GM18868 (cell line): ENCODE measurements around the gene IMP3.

ENCODE experiments used
- ATAC-seq: cut with Tn5 transposase; IDR thresholded peaks from one replicate; pipeline ENCODE4 v1.9.1; 2021; ENCODE audit warnings: mild to moderate bottlenecking, moderate library complexity; ENCODE audit not compliant: unreplicated experiment

IMP3 gene

DNA sequence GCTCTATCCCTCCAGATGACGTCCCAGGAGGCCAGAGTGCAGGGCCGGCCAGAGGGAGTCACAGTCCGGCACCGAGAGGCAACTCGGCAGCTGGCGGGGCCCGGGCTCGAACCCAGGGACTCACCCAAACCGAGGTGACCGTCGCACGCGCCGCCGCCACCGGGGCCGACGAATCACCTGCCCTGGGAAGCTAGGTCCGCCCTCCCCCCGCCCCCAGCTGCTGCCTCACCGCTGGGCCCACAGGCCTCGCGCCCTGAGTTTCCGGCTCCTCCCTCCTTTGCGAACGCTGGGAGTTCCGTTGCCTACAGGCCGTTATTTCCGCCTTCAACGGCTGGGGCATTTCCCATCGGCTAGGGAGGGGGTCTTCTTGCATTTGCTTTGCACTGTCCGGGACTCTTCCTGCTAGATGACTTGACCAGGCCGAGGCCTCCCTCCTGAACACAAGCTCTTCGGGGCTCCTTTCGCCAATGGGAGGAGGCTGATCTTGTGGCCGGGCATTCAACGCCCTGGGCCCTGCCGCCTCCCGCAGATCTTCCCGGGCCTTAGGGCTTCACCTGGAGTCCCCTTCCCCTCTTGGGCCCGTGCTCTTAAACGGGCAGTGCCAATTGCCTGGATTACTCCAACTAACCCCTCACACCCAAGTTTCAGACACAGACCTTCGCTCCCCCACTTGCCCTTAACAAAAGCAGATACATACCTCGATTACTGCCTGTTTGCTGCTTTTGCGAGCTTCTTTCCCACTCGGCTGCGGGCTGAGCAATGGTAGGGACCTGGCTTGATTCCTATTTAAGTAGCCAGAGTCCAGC, 14.3 kb downstream of the IMP3 start, which contains the start of gene SNUPN:
Gene SNUPN (minus strand): TSS at position 184 of the 806 bp plus-strand sequence. CDS start 4,674 bp downstream, outside the sequence.
- ATAC-seq = peak; percentile 85

DNA sequence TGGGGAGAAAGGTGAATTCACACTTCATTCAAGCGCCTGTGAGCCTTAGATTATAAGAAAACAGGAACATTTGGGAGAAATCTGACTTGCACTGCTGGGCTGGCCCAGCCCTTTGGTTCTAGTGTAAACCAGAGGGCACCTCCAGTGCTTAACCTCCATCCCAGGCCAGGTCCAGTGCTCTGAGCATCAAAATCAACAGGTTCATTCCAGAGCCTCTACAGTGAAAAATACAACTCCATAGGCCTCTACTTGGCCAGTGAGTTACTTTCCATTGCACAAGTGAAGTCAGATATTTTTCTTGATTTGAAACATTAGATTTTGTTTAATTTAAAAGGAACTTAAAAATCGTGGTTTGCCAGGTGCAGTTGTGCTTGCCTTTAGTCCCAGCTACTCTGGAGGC, 17.5 kb downstream of the IMP3 start:
- ATAC-seq = no peak

DNA sequence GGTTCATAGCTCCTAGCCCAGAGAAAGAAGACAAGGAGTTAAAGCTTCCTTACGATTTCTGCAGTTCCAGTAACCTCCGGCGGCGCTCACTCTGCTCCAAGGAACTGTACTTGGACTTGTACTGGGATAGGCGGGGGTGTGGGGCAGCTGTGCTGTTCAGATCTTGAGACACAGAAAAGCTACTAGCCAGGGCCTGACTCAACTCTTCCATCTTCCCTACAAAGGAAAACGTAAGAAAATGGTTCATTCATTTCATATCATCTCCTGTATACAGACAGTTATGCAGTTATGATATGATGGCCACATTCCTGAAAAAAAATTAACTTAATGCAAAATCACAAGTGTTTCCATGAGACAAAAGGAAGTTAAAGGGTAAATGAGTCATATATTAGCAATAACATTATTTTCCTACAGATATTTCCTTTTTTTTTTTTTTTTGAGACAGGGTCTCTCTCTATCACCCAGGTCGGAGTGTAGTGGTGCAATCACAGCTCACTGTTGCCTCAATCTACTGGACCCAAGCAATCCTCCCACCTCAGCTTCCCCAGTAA, 19.1 kb downstream of the IMP3 start:
- no peak for ATAC-seq

DNA sequence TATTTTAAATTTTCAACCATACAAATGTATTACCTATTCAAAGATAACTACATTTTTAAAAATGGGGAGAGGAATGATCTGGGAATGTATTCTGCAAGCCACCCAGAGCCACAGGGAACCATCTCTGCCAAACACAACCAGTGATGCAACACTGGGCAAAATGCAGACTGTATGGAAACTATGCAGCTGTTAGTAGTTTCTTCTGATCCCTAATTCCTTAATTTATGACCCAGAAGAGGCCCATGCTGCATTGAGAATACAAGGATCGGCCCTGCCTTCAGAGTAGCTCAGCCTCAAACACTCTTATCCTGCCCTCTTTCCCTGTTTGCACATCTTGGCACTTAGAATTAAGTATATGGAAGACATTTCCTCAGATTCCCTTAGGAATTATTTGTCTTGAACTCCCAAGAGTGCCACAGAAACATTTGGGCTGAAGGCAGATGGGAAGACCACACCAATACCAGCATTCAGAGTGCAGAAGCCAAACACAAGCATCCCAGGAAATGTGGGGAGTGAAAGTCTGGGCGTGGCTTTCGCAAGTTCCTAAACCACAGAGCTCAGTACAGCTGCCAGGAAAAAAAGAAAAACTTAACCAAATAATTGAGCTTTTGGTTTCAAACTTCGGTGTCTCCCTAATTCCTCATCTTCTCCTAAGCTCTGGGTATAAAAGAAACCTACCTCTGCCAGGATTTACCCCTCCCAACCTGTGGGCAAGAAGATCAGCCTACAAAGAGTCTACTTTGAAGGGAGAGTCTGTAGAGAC, 19.8 kb downstream of the IMP3 start:
- no peak for ATAC-seq

DNA sequence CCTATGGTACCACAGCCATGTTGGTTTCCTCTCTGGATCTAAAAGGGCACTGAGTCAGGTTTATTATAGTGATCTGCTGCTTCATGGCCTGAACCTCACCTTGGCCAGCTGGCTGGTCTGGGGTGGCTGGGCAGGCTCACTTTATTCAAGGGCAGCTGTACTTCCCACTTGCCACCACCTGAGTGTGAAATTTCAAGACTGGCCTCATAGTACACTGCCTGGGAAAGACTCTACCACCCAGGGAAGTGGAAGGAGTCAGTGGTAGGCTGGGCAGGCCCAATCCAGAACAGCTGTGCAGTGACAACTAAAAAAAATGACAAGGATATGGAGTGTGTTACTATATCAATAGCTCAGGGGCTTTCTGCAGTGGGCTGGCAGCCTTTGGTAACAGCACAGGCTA, 23.3 kb downstream of the IMP3 start:
- no peak for ATAC-seq

DNA sequence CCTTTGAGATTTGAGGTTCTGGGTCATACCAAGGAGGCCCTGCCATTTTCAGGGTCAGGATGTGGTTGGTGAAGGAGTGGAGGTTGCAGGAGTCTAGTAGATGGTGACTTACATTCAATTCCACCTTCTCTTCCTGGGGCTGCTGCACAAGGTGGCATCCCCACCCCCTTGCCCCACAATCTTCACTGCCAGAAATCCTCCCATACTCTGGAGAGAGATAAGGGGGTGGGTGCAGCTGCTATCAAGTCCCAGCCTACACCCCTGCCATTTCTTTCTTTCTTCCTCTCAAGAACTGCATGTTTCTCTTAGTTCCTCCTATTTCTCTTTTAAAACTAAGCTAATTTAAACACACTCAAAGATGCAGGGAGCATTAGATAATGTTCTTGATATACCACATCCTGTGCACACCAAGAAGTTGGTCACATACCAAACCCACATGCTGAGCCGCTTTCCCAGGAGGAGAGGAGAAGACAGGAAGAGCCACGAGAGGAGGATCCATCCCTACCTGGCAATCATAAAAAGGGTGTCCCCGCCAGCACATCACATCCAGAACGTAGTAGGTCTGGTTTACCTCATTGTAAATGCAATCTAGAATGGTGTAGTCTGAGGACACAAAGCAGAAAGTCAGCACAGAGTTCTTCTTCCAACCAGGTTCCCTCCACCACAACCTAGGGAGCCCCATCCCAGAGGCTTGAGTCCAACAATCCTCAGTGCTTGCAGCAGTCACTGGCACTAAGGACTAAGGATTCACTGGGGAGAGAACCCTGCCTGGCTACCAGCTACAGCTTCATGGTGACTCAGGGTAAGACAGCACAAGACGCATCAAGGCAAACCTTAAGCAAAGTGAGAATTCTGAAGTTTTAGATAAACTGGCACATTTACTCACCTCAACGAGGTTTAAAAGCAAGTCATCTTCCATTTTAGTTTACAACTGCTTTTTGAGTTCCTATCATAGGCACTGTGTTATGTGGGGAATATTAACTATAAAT, 33.0 kb downstream of the IMP3 start:
- ATAC-seq = no peak

DNA sequence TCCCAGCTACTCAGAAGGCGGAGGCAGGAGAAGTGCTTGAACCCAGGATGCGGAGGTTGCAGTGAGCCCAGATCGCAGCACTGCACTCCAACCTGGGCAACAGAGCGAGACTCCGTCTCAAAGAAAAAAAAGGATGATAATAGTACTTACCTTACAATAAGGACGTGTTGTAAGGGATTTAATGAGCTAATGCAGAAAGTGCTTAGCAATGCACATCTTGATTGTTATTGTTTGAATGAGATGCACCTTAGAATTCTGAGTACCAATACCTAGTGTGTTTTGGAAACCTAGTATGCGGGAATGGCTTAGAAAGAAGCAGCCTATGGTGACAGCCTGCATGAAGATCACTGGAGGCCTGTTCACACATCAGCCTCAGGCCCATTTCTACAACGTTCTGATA, 34.0 kb downstream of the IMP3 start:
- ATAC-seq = no peak

DNA sequence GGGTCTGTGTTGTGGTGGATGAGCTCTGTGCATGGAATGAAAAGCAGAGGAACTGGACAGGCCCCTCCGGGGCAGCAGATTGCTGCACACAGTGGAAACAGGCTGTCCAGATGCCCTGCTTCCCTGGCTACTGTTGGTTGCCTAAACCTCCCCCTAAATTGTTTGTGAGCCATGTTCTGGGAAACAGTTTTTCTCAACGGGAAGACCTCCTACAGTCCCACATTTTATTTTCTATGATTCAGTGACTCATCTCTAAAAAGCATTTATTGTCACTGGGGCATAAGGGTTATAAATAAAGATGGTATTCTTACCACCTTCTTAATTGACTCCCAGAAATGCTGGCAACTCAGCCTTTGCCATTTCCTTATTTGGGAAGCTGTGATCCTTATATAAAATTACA, 40.6 kb downstream of the IMP3 start:
- no peak for ATAC-seq

DNA sequence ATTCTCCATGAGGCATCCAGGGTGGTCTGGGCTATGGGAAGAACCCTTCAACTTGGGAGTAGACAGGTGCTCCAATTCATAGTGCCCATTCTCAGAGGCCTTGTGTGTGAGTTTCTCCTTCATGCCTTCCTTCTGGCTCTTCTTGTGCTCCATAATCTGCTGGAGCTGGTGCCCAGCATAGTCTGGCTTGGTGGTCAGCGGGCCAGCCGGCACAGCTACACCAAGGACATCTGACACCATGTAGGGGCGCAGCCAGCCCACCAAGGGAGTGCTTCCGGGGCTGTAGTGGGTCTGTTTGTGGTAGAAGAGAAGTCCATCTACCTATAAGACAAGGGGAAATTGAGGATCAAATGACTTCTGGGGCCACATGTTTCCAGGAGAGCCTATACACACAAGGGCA, 41.7 kb downstream of the IMP3 start:
- ATAC-seq = no peak

DNA sequence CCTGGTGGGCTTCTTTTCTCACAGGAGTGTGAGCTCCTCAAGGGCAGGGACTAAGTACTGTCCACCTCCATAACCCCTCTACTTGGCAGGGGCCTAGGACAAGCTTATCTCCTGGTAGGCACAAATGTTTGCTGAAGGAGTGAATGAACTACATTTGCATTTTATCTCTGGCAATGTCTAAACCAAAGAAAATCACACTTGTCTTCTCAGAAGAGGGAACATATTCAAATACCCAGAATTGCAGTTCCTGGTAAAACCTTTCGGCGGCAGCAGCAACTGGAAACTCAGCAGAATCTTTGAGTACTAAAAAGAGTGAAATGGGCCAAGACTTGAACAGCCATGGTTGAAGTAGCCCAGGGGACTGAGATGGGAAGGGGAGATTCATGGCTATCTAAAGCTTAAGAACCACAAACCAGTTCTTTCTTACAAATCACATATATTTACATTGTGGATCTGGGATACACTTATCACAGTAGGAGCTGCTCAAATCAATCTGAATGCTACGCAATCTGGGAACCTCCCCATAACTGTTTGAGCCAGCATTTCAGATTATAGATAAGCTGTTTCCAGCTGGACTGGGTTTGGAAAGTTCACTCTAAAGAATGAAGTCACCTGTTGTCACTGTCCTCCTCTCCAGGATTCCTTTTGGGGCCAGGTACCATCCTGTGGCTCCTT, 42.2 kb downstream of the IMP3 start:
- ATAC-seq = no peak

DNA sequence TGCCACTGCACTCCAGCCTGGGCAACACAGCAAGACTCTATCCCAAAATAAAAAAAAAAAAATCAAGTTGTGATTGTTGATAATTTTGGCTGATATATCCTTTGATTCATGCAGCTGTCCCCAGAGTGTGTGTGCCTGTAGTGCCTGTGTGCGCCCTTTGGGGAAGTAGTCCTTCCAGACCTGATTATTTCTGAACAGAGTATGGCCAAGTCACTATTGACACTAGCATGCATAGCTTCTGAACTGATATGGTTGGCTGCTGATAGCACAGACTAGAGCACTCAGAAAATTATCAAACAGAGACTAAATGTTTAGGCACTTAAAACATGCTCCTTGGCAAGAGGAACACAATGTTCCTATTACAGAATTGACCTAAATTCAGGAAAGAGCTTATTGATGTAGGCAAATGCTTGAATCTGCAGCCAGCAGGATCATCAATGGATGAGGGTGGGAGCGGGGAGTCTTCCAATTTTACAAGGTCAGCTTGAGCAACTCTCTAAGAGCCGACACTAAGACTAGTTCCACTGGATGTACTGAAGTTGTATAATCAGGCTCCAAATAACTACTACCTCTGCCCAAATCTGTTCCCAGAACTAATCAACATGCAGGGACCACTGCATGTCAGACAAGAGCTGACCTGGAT, 43.2 kb downstream of the IMP3 start:
- ATAC-seq = no peak

DNA sequence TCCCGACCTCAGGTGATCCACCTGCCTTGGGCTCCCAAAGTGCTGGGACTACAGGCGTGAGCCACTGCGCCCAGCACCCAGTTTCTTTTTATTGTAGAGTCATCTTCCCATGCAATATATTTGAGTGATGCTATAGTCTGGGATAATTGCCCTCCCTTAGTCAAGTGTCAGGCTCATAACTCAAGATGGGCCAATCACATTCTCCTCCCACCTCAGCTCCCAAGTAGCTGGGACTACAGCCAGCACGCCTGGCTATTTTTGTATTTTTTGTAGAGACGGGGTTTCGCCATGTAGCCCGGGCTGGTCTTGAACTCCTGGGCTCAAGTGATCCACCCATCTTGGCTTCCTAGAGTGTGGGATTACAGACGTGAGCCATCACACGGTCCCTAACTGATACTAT, 45.7 kb downstream of the IMP3 start:
- no peak for ATAC-seq

DNA sequence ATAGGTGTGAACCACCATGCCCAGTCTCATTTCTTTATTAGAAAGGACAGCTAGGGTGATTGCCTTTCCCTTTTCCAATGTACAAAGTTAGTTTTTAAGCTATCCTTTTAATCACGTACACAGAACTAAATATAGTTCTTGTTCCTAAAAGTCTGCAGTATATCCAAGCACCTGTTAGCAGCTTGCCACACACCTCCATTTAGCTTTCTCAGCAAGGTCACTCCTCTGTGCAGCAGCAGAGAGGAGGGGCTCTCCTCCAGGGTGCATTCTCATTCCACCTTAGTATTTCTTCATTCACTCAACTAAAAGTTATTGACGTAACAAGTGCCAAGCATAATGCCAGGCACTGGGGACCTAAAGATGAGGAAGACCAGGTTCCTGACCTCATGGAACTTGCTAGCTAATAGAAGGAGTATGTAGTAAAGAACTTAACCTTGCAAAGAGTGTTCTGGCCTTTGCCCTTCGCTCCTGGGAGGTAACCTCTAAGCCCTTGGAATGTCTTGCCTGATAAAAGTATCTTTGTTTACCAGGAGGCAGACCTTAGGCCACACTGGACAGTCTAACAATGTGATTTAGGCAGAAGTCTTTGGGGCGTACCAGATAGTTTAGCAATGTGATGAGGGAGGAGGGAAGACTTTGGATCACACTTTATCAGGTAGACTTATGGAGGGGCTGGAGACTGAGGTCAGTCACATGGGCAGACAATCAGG, 48.2 kb downstream of the IMP3 start:
- ATAC-seq = no peak

DNA sequence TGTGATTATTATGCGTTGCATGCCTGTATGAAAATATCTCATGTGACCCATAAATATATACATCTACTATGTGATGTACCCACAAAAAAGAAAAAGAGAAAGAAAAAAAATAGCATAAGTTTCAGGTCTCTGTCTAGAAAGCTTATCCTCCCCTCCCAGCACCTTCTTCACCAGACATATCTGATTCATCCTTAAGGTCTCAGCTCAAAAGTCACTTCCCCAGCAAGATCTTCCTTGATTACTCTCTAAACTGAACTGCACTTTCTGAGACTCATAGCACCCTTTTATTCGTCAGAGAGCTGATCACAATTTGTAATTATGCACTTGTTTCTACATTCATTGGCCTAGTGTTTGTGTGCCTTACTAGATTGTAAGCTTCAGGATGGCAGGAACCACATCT, 49.8 kb downstream of the IMP3 start:
- no peak for ATAC-seq
